ENCODE measurements around the gene ASCL2.

ASCL2 gene

GRCh38 chr11:2223153-2223794 lies 47.1 kb downstream of the ASCL2 start:
- no peak for DNase-seq

- no peak for DNase-seq
These were observed 47.9 kb downstream of the ASCL2 start for GRCh38 chr11:2222451-2222850.

- no peak for DNase-seq
These were observed 48.8 kb downstream of the ASCL2 start for GRCh38 chr11:2221591-2221990.

- no peak for DNase-seq
These were observed 49.4 kb downstream of the ASCL2 start for GRCh38 chr11:2221024-2221423.

GRCh38 chr11:2220173-2220771 lies 50.1 kb downstream of the ASCL2 start:
- no peak for DNase-seq

GRCh38 chr11:2219318-2220017 lies 50.9 kb downstream of the ASCL2 start:
- no peak for DNase-seq
